SK-N-SH (cell line): ENCODE data around the gene MYO1D. TPM values are rescaled to one million over a fixed set of nuclear protein-coding genes. Genes with fewer than 3 reads are reported as not detected.
A peak's percentile ranks its signal among the peaks of the same experiment; 100 is the strongest.

Experiments
- CTCF ChIA-PET: fragments of 300-600, 350-600 bp; formaldehyde crosslinking; extraction: SDS; loops from one replicate; lab custom pipeline; 2021; lab: Yijun Ruan, JAX
- POLR2A ChIA-PET: fragments of 350-600 bp; sonication (Branson Sonifier 250); formaldehyde crosslinking; extraction: SDS; loops from one replicate; lab custom pipeline; 2020; ENCODE audit warnings: antibody characterized with exemption, inconsistent platforms; lab: Yijun Ruan, JAX
- DNase-seq: peaks from one replicate; pipeline ENCODE4 v3.0.0; 2012
- H2AFZ ChIP-seq: fragments of 200-600 bp; sonication (generic); 2 replicates; pipeline ENCODE4 v1.8.1; 2016; ENCODE audit warnings: antibody characterized with exemption, mild to moderate bottlenecking, low read depth
- H3F3A ChIP-seq: fragments of 200-600 bp; sonication (generic); replicated peaks from 2 replicates; pipeline ENCODE3; 2016; ENCODE audit warnings: antibody characterized with exemption, mild to moderate bottlenecking; ENCODE audit not compliant: insufficient read depth
- H3K27ac ChIP-seq, 2 experiments: fragments of 200-500 bp in 1 of 2; fragments of 200-600 bp in 1 of 2; sonication (Bioruptor generic) in 1 of 2; sonication (generic), shearing (Covaris generic) in 1 of 2; 2 replicates each; pipeline versions ENCODE4 v1.5.1 to v1.6.1; 2014 to 2016; ENCODE audit warnings: low read depth in 2 of 2, inconsistent platforms in 1 of 2, low read length in 1 of 2, mild to moderate bottlenecking in 1 of 2, mixed read lengths in 1 of 2
- H3K27me3 ChIP-seq: fragments of 200-600 bp; sonication (generic), shearing (Covaris generic); 2 replicates; pipeline ENCODE4 v1.6.1; 2016; ENCODE audit warnings: mixed run types; ENCODE audit not compliant: insufficient read depth
- H3K36me3 ChIP-seq, 2 experiments: fragments of 200-500 bp in 1 of 2; fragments of 200-600 bp in 1 of 2; sonication (Bioruptor generic) in 1 of 2; sonication (generic) in 1 of 2; replicated peaks in 1 of 2; 2 replicates each; pipeline versions ENCODE3 to v1.5.1; 2014 to 2016; ENCODE audit warnings: low read length in 1 of 2, mild to moderate bottlenecking in 1 of 2; ENCODE audit not compliant: insufficient read depth in 2 of 2, control insufficient read depth in 1 of 2
- H3K4me1 ChIP-seq, 2 experiments: fragments of 200-500 bp in 1 of 2; fragments of 200-600 bp in 1 of 2; sonication (Bioruptor generic) in 1 of 2; sonication (generic), shearing (Covaris generic) in 1 of 2; 2 replicates each; pipeline versions ENCODE4 v1.5.1 to v1.6.1; 2014 to 2016; ENCODE audit warnings: low read depth in 1 of 2, low read length in 1 of 2, mixed run types in 1 of 2; ENCODE audit not compliant: insufficient read depth in 2 of 2, control insufficient read depth in 1 of 2
- H3K4me2 ChIP-seq: fragments of 200-600 bp; sonication (generic), shearing (Covaris generic); 2 replicates; pipeline ENCODE4 v1.6.1; 2017; ENCODE audit warnings: mixed run types
- H3K4me3 ChIP-seq, 2 experiments: fragments of 200-500 bp in 1 of 2; fragments of 200-600 bp in 1 of 2; sonication (Bioruptor generic) in 1 of 2; sonication (generic), shearing (Covaris generic) in 1 of 2; 2 replicates each; pipeline versions ENCODE4 v1.5.1 to v1.8.1; 2014 to 2016; ENCODE audit warnings: low read depth in 2 of 2, inconsistent platforms in 1 of 2, low read length in 1 of 2, mild to moderate bottlenecking in 1 of 2, mixed read lengths in 1 of 2, moderate library complexity in 1 of 2
- H3K79me2 ChIP-seq: fragments of 200-600 bp; sonication (generic); 2 replicates; pipeline ENCODE4 v1.8.1; 2017; ENCODE audit warnings: mild to moderate bottlenecking; ENCODE audit not compliant: insufficient read depth
- H3K9ac ChIP-seq: fragments of 200-600 bp; sonication (generic); 2 replicates; pipeline ENCODE4 v1.6.1; 2017; ENCODE audit warnings: mixed run types
- H3K9me2 ChIP-seq: fragments of 200-600 bp; sonication (generic); 2 replicates; pipeline ENCODE4 v1.6.1; 2017; ENCODE audit warnings: mixed run types
- H3K9me3 ChIP-seq: fragments of 200-600 bp; sonication (generic); 2 replicates; pipeline ENCODE4 v1.6.1; 2017; ENCODE audit warnings: mixed run types, mild to moderate bottlenecking, moderate library complexity
- H4K20me1 ChIP-seq: fragments of 200-600 bp; sonication (generic); 2 replicates; pipeline ENCODE4 v1.6.1; 2017; ENCODE audit warnings: mild to moderate bottlenecking, mixed run types; ENCODE audit not compliant: insufficient read depth
- CHD2 ChIP-seq: fragments of 150-350 bp; IDR thresholded peaks from 2 replicates; pipeline ENCODE4 v1.6.1; 2018; ENCODE audit warnings: low read length; ENCODE audit not compliant: partially characterized antibody
- EZH2phosphoT487 ChIP-seq: fragments of 200-600 bp; sonication (generic); IDR thresholded peaks from 2 replicates; pipeline ENCODE4 v1.6.1; 2017; ENCODE audit warnings: low read depth, mixed run types, mild to moderate bottlenecking, antibody characterized with exemption, moderate library complexity, borderline replicate concordance
- FOSL2 ChIP-seq: IDR thresholded peaks from 2 replicates; pipeline ENCODE4 v1.4.0; 2012; ENCODE audit warnings: low read depth, mild to moderate bottlenecking, moderate library complexity, borderline replicate concordance
- GATA2 ChIP-seq: sonication (generic); formaldehyde crosslinking; IDR thresholded peaks from 2 replicates; pipeline ENCODE4 v1.5.0; 2020; ENCODE audit warnings: mild to moderate bottlenecking, missing genetic modification reagents
- JUND ChIP-seq: IDR thresholded peaks from 2 replicates; pipeline ENCODE4 v1.4.0; 2012
- MEF2A ChIP-seq: IDR thresholded peaks from 2 replicates; pipeline ENCODE4 v1.4.0; 2012; ENCODE audit warnings: low read depth, borderline replicate concordance
- NFIC ChIP-seq: IDR thresholded peaks from 2 replicates; pipeline ENCODE4 v1.4.0; 2012; ENCODE audit warnings: borderline replicate concordance
- POLR2AphosphoS5 ChIP-seq: IDR thresholded peaks from 2 replicates; pipeline ENCODE4 v1.6.1; 2012; ENCODE audit warnings: low read depth, low read length
- RAD21 ChIP-seq: IDR thresholded peaks from 2 replicates; pipeline ENCODE4 v1.6.1; 2012; ENCODE audit warnings: mild to moderate bottlenecking, low read length
- RFX5 ChIP-seq: IDR thresholded peaks from 2 replicates; pipeline ENCODE4 v1.6.1; 2012; ENCODE audit warnings: mild to moderate bottlenecking, improper control_type of control experiment, low read length
- RXRA ChIP-seq: IDR thresholded peaks from 2 replicates; pipeline ENCODE4 v1.4.0; 2012; ENCODE audit warnings: low read depth, mild to moderate bottlenecking, borderline replicate concordance
- SMC3 ChIP-seq: IDR thresholded peaks from 2 replicates; pipeline ENCODE4 v1.6.1; 2012; ENCODE audit warnings: low read depth, low read length, improper control_type of control experiment
- TAF1 ChIP-seq: IDR thresholded peaks from 2 replicates; pipeline ENCODE4 v1.6.1; 2012; ENCODE audit warnings: low read depth, mild to moderate bottlenecking, low read length, moderate library complexity, borderline replicate concordance
- TCF12 ChIP-seq: IDR thresholded peaks from 2 replicates; pipeline ENCODE4 v1.4.0; 2012
- TEAD4 ChIP-seq: IDR thresholded peaks from 2 replicates; pipeline ENCODE4 v1.4.0; 2012; ENCODE audit warnings: mild to moderate bottlenecking, borderline replicate concordance; ENCODE audit not compliant: insufficient read depth
- YY1 ChIP-seq: IDR thresholded peaks from 2 replicates; pipeline ENCODE4 v1.4.0; 2012; ENCODE audit warnings: low read depth, mild to moderate bottlenecking
- WGBS: methylation state at CpG from one replicate; pipeline ENCODE4 v1.1.6; 2017; ENCODE audit warnings: low lambda C conversion rate; 5-methylcytosine and 5-hydroxymethylcytosine counted together
- polyA plus RNA-seq, 3 experiments: library from polyadenylated mRNA; depleted of rRNA; stranded (reverse); fragments of >200 nt; gene quantifications; 2 replicates each; pipeline ENCODE4 v1.2.3, GENCODE V29; 2012
- TF ChIP-seq, protein P1 (sequence below): IDR thresholded peaks from 2 replicates; pipeline ENCODE4 v1.4.0; 2012; ENCODE audit warnings: low read depth, borderline replicate concordance
- TF ChIP-seq, protein P2 (sequence below): fragments of 150-350 bp; IDR thresholded peaks from 2 replicates; pipeline ENCODE4 v1.6.1; 2016; ENCODE audit warnings: mild to moderate bottlenecking, low read depth, low read length
- TF ChIP-seq, protein P3 (sequence below): fragments of 200-600 bp; sonication (generic); IDR thresholded peaks from 2 replicates; pipeline ENCODE4 v1.6.1; 2017; ENCODE audit warnings: antibody characterized with exemption, mild to moderate bottlenecking, moderate library complexity

MYO1D gene
- polyA plus RNA-seq, 1 of the 3 experiments (the other 2 are of a cell fraction): 20.4 TPM

DNA sequence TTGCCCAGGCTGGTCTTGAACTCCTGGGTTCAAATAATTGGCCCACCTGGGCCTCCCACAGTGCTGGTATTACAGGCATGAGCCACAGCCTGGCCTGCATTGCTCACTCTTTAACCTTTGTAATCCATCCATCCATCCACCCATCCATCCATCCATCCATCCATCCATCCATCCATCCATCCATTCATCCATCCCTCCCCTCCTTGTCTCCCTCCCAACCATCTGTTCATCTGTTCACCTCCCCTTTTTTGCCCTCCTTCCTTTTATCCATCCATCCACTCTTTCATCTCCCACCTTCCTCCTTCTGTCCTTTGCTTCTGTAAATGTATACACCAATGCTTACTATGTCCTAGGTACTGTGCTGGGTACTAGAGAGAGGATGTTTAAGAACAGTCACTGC, 324.6 kb downstream of the MYO1D start (continued):
- no peak for TF ChIP-seq RXRA
- no peak for TF ChIP-seq CHD2
- no peak for TF ChIP-seq NFIC
- TF ChIP-seq POLR2AphosphoS5: no peak
- TF ChIP-seq, protein P1, sequence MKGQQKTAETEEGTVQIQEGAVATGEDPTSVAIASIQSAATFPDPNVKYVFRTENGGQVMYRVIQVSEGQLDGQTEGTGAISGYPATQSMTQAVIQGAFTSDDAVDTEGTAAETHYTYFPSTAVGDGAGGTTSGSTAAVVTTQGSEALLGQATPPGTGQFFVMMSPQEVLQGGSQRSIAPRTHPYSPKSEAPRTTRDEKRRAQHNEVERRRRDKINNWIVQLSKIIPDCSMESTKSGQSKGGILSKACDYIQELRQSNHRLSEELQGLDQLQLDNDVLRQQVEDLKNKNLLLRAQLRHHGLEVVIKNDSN: no peak
- TF ChIP-seq FOSL2: no peak
- no peak for TF ChIP-seq MEF2A
- TF ChIP-seq, all 33 proteins: peak for 0

DNA sequence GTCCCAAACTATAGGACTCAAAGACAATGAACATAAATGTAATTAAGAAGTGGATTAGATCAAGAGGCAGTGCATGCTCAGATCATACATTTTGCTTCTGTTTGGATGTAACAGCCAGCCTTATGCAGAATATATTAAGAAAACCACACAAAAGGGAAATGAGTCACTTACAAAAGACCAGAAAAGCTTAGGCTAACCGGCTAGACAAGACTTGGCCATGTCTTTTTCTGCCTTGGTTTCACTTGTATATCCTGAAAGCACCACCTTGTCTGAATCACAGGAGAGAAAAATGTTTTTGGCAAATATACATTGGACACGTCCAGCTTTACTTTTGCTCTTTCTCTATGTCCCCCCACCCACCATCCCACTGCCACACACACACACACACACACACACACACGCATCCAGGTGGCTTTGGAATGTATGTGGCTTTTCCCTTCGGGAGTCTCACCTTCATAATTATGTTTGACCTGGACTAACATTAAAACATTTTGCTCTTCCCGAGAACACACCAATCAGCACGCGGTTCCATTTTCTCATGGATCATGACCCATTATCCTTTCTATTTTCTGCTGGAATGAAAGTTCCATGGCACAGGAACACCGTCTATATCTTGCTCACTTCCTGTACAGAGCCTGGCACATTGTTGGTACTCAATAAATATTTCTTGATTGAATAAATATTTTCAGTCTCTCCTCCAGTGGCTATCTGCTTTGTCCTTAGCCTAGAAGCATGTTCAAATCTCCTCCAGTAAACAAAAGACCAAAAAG, 325.6 kb downstream of the MYO1D start:
- H3K4me2 ChIP-seq: no peak overlapping the region
- DNase-seq: no peak
- no peaks in the 10 kb centered on the region for H3K9me3 ChIP-seq
- peaks cover 4% of the 10 kb centered on the region for H3F3A ChIP-seq
- H3K27me3 ChIP-seq: no peaks in the 10 kb centered on the region
- 78% methylated on average over 8 of the region's 8 CpGs for WGBS
- no peaks in the 10 kb centered on the region for H3K36me3 ChIP-seq
- TF ChIP-seq GATA2 (CRISPR knock-in tag): no peak
- TF ChIP-seq, protein P1: no peak
- TF ChIP-seq FOSL2: peak; percentile 35; the same call in 1 of the 2 replicates
- no peak for TF ChIP-seq SMC3
- TF ChIP-seq TAF1: no peak
- no peak for TF ChIP-seq RXRA
- peak; percentile 41; the same call in 1 of the 2 replicates for TF ChIP-seq JUND
- TF ChIP-seq, all 33 proteins: peak for 2
- Histone ChIP-seq H4K20me1 (no peaks in the 10 kb centered on the region), H3K9me2 (no peaks in the 10 kb centered on the region), H3K4me3 (no peak overlapping the region), H3K4me1 (peaks cover 0 to 4% of the 10 kb centered on the region in 2 experiments; a peak in 1 of 4 replicates), H3K9ac (no peak overlapping the region), H2AFZ (no peak overlapping the region), H3K27ac (0 out of 4 replicates have a peak overlapping the region, but pooled peaks of 1 of the 2 experiments have one; percentile 10), H3K79me2 (no peaks in the 10 kb centered on the region)
- CTCF ChIA-PET: interaction anchor here (0.7 to 1.2 kb wide), 2 partner anchors 8 to 14 kb away, joined by 3 read pairs; no protein-coding TSS in a partner anchor
- POLR2A ChIA-PET: no interaction called here

DNA sequence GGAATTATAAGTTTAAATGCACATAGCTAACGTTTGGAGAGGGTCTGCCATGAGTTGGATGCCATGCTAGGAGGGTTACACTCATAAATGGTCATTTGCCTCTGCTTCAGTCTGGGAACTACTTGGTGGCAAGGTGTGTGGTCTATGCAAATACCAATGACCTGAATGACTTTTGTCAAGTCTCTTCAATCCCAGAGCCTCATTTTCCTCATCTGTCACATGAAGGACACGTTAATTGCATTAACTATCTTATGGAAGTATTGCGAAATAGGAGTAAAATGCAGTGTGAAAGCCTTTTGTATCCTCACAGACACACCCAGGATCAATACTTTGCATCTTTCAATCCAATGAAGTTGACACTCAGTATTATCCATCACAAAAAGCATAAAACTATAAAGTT, 327.4 kb downstream of the MYO1D start:
- no peaks in the 10 kb centered on the region for H3K36me3 ChIP-seq
- H3K4me3 ChIP-seq: no peak overlapping the region
- H4K20me1 ChIP-seq: no peaks in the 10 kb centered on the region
- DNase-seq: no peak
- H3F3A ChIP-seq: peaks cover 4% of the 10 kb centered on the region
- ChIA-PET POLR2A (no interaction called here), CTCF (interaction anchor here (1.6 kb wide), 1 partner anchor 87 kb away, joined by 6 read pairs; no protein-coding TSS in a partner anchor)
- no peaks in the 10 kb centered on the region for H3K9me3 ChIP-seq
- no peaks in the 10 kb centered on the region for H3K27me3 ChIP-seq
- peaks cover 4 to 6% of the 10 kb centered on the region in 2 experiments; a peak in 2 of 4 replicates for H3K4me1 ChIP-seq
- H3K4me2 ChIP-seq: no peak overlapping the region
- no peaks in the 10 kb centered on the region for H3K79me2 ChIP-seq
- no peak overlapping the region for H3K27ac ChIP-seq
- no peak overlapping the region for H3K9ac ChIP-seq
- no peaks in the 10 kb centered on the region for H3K9me2 ChIP-seq
- WGBS: 71% methylated on average over 3 of the region's 3 CpGs
- H2AFZ ChIP-seq: no peak overlapping the region
- TF ChIP-seq TEAD4 (no peak), RFX5 (no peak), YY1 (no peak), EZH2phosphoT487 (no peak), GATA2 (CRISPR knock-in tag) (no peak), NFIC (no peak), RXRA (no peak), TAF1 (no peak), RAD21 (no peak), FOSL2 (no peak), MEF2A (no peak), TCF12 (no peak)
- TF ChIP-seq, protein P2, sequence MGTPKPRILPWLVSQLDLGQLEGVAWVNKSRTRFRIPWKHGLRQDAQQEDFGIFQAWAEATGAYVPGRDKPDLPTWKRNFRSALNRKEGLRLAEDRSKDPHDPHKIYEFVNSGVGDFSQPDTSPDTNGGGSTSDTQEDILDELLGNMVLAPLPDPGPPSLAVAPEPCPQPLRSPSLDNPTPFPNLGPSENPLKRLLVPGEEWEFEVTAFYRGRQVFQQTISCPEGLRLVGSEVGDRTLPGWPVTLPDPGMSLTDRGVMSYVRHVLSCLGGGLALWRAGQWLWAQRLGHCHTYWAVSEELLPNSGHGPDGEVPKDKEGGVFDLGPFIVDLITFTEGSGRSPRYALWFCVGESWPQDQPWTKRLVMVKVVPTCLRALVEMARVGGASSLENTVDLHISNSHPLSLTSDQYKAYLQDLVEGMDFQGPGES: no peak
- TF ChIP-seq, protein P3, sequence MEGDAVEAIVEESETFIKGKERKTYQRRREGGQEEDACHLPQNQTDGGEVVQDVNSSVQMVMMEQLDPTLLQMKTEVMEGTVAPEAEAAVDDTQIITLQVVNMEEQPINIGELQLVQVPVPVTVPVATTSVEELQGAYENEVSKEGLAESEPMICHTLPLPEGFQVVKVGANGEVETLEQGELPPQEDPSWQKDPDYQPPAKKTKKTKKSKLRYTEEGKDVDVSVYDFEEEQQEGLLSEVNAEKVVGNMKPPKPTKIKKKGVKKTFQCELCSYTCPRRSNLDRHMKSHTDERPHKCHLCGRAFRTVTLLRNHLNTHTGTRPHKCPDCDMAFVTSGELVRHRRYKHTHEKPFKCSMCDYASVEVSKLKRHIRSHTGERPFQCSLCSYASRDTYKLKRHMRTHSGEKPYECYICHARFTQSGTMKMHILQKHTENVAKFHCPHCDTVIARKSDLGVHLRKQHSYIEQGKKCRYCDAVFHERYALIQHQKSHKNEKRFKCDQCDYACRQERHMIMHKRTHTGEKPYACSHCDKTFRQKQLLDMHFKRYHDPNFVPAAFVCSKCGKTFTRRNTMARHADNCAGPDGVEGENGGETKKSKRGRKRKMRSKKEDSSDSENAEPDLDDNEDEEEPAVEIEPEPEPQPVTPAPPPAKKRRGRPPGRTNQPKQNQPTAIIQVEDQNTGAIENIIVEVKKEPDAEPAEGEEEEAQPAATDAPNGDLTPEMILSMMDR: no peak
